GM19452 (cell line): ENCODE results near the gene PIBF1.
"Not testable (repeated sequence)": the region's sequence is repeated elsewhere in the genome, so short reads cannot be mapped to it uniquely, and the experiment has no call there.

Source experiments
- ATAC-seq: cut with Tn5 transposase; IDR thresholded peaks from one replicate; pipeline ENCODE4 v1.9.1; 2021; ENCODE audit not compliant: unreplicated experiment

PIBF1 gene

GRCh38 chr13:72781451-72782439 lies at the start of gene PIBF1, which contains the start of gene DIS3:
Gene PIBF1, plus strand, starts transcription at chr13:72782133. Its CDS starts 1,337 bp downstream, at chr13:72783470.
Gene DIS3, minus strand, starts transcription at chr13:72781900. Its CDS starts 68 bp downstream, at chr13:72781832.
- ATAC-seq, result peak; percentile 97

GRCh38 chr13:72737033-72737432 lies 44.9 kb upstream of the PIBF1 start:
- no peak for ATAC-seq

- ATAC-seq, result no peak
These were observed 41.9 kb upstream of the PIBF1 start for GRCh38 chr13:72740015-72740414.

- no peak for ATAC-seq
These were observed 36.7 kb upstream of the PIBF1 start for GRCh38 chr13:72745260-72745659.

GRCh38 chr13:72751220-72751619 lies 30.7 kb upstream of the PIBF1 start:
- no peak for ATAC-seq

GRCh38 chr13:72754111-72754510 lies 27.8 kb upstream of the PIBF1 start:
- ATAC-seq, result no peak

GRCh38 chr13:72757792-72758535 lies 24.0 kb upstream of the PIBF1 start:
- ATAC-seq, result no peak

- ATAC-seq, result no peak
These were observed 21.7 kb upstream of the PIBF1 start for GRCh38 chr13:72760189-72760588.

- ATAC-seq, result no peak
These were observed 18.5 kb upstream of the PIBF1 start for GRCh38 chr13:72763411-72763810.

- ATAC-seq, result no peak
These were observed 7.9 kb upstream of the PIBF1 start for GRCh38 chr13:72774019-72774418.

- no peak for ATAC-seq
These were observed 784 bp downstream of the PIBF1 start for GRCh38 chr13:72782717-72783116.

- not testable (repeated sequence) for ATAC-seq
These were observed 2.7 kb downstream of the PIBF1 start for GRCh38 chr13:72784679-72785078.

GRCh38 chr13:72788831-72789230 lies 6.9 kb downstream of the PIBF1 start:
- no peak for ATAC-seq

GRCh38 chr13:72792640-72793039 lies 10.7 kb downstream of the PIBF1 start:
- ATAC-seq, result no peak

GRCh38 chr13:72798817-72799216 lies 16.9 kb downstream of the PIBF1 start:
- no peak for ATAC-seq

GRCh38 chr13:72804301-72804700 lies 22.4 kb downstream of the PIBF1 start:
- ATAC-seq, result no peak

- no peak for ATAC-seq
These were observed 23.9 kb downstream of the PIBF1 start for GRCh38 chr13:72805676-72806346.

- not testable (repeated sequence) for ATAC-seq
These were observed 24.6 kb downstream of the PIBF1 start for GRCh38 chr13:72806514-72806913.

- no peak for ATAC-seq
These were observed 27.1 kb downstream of the PIBF1 start for GRCh38 chr13:72808917-72809500.

GRCh38 chr13:72820156-72820897 lies 38.4 kb downstream of the PIBF1 start:
- no peak for ATAC-seq
